H1 (cell line): Measurements from ENCODE around the gene HHAT. TPM values are rescaled to one million over a fixed set of nuclear protein-coding genes. Genes with fewer than 3 reads are reported as not detected.

Experiments used
- BCL11A ChIP-seq, 2 experiments: IDR thresholded peaks; one replicate each; pipeline ENCODE4 v1.6.1; 2011; ENCODE audit warnings: low read depth in 2 of 2, low read length in 2 of 2, mild to moderate bottlenecking in 2 of 2
- CHD7 ChIP-seq: fragments of 300-600 bp; sonication (generic); IDR thresholded peaks from 2 replicates; pipeline ENCODE4 v1.7.1; 2012; ENCODE audit warnings: low read length, moderate library complexity, mild to moderate bottlenecking, inconsistent platforms; ENCODE audit not compliant: insufficient replicate concordance
- RXRA ChIP-seq: IDR thresholded peaks from 2 replicates; pipeline ENCODE4 v1.6.1; 2011; ENCODE audit warnings: low read depth, mild to moderate bottlenecking, low read length, moderate library complexity; ENCODE audit not compliant: insufficient read depth
- TEAD4 ChIP-seq: IDR thresholded peaks from 2 replicates; pipeline ENCODE4 v1.6.1; 2012; ENCODE audit warnings: low read depth, low read length, inconsistent platforms, mixed read lengths
- polyA plus RNA-seq, 7 experiments: library from polyadenylated mRNA; depleted of rRNA in 3 of 7; stranded (reverse) in 5 of 7; unstranded in 2 of 7; fragments of >200 nt in 5 of 7; fragments of 200-250 nt in 2 of 7; gene quantifications; 1 replicate in 5 of 7; 2 replicates in 1 of 7; 4 replicates in 1 of 7; pipeline versions ENCODE4 v1.2.1 to v1.2.3, GENCODE V29; 2011 to 2013; ENCODE audit warnings: missing spikeins in 2 of 7, mixed read lengths in 2 of 7
- total RNA-seq: library from RNA; stranded (reverse); fragmentation: NEBNext Ultra II Directional; extraction: Animal tissue kit (Norgen Biotek cat#: 25700); gene quantifications from 2 replicates; pipeline ENCODE4 v1.2.1, GENCODE V29; 2021

The HHAT gene
- total and polyA plus RNA-seq, 2 of the 8 experiments (the other 6 are each of a cell fraction or from before 2014, with no cell fraction given), result 0.15 to 0.51 TPM

- no peak for TF ChIP-seq CHD7
- TF ChIP-seq BCL11A (IDR thresholded peaks at IDR 0.05; ENCODE audit: low read depth in 2 of 2, low read length in 2 of 2), result no peak
- TF ChIP-seq RXRA, result no peak
- TF ChIP-seq TEAD4, result no peak
These were observed 207.1 kb downstream of the HHAT start (continued) for GRCh38 chr1:210535761-210536160.
